DND-41 (cell line): ENCODE data around the gene PITPNC1.
"Not testable (repeated sequence)": the region's sequence is repeated elsewhere in the genome, so short reads cannot be mapped to it uniquely, and the experiment has no call there.

Experiments
- EZH2 ChIP-seq: IDR thresholded peaks from 3 replicates; pipeline ENCODE4 v1.6.1; 2012; ENCODE audit warnings: borderline replicate concordance, low read depth, mild to moderate bottlenecking, moderate library complexity, low read length, inconsistent platforms; ENCODE audit not compliant: severe bottlenecking
- TF ChIP-seq, protein P1 (sequence below): IDR thresholded peaks from 2 replicates; pipeline ENCODE4 v1.5.1; 2012; ENCODE audit warnings: borderline replicate concordance, low read length, moderate library complexity, mild to moderate bottlenecking; ENCODE audit not compliant: poor library complexity, severe bottlenecking; ENCODE audit errors: extremely low read depth

- TF ChIP-seq EZH2, result not testable (repeated sequence)
- TF ChIP-seq, protein P1, sequence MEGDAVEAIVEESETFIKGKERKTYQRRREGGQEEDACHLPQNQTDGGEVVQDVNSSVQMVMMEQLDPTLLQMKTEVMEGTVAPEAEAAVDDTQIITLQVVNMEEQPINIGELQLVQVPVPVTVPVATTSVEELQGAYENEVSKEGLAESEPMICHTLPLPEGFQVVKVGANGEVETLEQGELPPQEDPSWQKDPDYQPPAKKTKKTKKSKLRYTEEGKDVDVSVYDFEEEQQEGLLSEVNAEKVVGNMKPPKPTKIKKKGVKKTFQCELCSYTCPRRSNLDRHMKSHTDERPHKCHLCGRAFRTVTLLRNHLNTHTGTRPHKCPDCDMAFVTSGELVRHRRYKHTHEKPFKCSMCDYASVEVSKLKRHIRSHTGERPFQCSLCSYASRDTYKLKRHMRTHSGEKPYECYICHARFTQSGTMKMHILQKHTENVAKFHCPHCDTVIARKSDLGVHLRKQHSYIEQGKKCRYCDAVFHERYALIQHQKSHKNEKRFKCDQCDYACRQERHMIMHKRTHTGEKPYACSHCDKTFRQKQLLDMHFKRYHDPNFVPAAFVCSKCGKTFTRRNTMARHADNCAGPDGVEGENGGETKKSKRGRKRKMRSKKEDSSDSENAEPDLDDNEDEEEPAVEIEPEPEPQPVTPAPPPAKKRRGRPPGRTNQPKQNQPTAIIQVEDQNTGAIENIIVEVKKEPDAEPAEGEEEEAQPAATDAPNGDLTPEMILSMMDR, result not testable (repeated sequence)
Measured at GRCh38 chr17:67408455-67408830, 31.4 kb downstream of the PITPNC1 start.
